ENCODE measurements around the gene SYT13. TPM values are rescaled to one million over a fixed set of nuclear protein-coding genes. Genes with fewer than 3 reads are reported as not detected.

The SYT13 gene
- total RNA-seq, 1 experiment from 2014 or later: 0.19 TPM

- no peak for DNase-seq (ENCODE audit: low spot score)
Observed at GRCh38 chr11:45217991-45218390, 68.2 kb downstream of the SYT13 start.

GRCh38 chr11:45216901-45217300, 69.2 kb downstream of the SYT13 start:
- no peak for DNase-seq (ENCODE audit: low spot score)

GRCh38 chr11:45216031-45216430, 70.1 kb downstream of the SYT13 start:
- no peak for DNase-seq (ENCODE audit: low spot score)

GRCh38 chr11:45215098-45215865, 70.9 kb downstream of the SYT13 start:
- no peak for DNase-seq (ENCODE audit: low spot score)

GRCh38 chr11:45213717-45214116, 72.4 kb downstream of the SYT13 start:
- no peak for DNase-seq (ENCODE audit: low spot score)

- no peak for DNase-seq (ENCODE audit: low spot score)
Observed at GRCh38 chr11:45213316-45213665, 72.8 kb downstream of the SYT13 start.

- DNase-seq (ENCODE audit: low spot score): no peak
Observed at GRCh38 chr11:45212566-45213315, 73.4 kb downstream of the SYT13 start.

- no peak for DNase-seq (ENCODE audit: low spot score)
Observed at GRCh38 chr11:45211732-45212131, 74.4 kb downstream of the SYT13 start.

GRCh38 chr11:45210846-45211245, 75.3 kb downstream of the SYT13 start:
- DNase-seq (ENCODE audit: low spot score): no peak

- no peak for DNase-seq (ENCODE audit: low spot score)
Observed at GRCh38 chr11:45209891-45210699, 76.0 kb downstream of the SYT13 start.

- DNase-seq (ENCODE audit: low spot score): no peak
Observed at GRCh38 chr11:45209000-45209879, 76.9 kb downstream of the SYT13 start.

- DNase-seq (ENCODE audit: low spot score): no peak
Observed at GRCh38 chr11:45208135-45208534, 78.0 kb downstream of the SYT13 start.

GRCh38 chr11:45205978-45206377, 80.2 kb downstream of the SYT13 start:
- DNase-seq (ENCODE audit: low spot score): no peak

GRCh38 chr11:45204761-45205160, 81.4 kb downstream of the SYT13 start:
- no peak for DNase-seq (ENCODE audit: low spot score)

- DNase-seq (ENCODE audit: low spot score): no peak
Observed at GRCh38 chr11:45193695-45194094, 92.4 kb downstream of the SYT13 start.

Other genes with a start within 250 kb of the SYT13 start
- gene PRDM11, start 139.7 kb downstream of the SYT13 start, total RNA-seq (2014; rRNA removed; shearing (Covaris generic)): 7.6 and 10.1 TPM in 2 replicates